SKM-1 (cell line): Measurements from ENCODE around the gene CDK12.

Experiments
- DNase-seq: peaks from one replicate; lab custom pipeline; 2025; ENCODE audit not compliant: unreplicated experiment; lab: John Stamatoyannopoulos, UW

CDK12 gene

DNA sequence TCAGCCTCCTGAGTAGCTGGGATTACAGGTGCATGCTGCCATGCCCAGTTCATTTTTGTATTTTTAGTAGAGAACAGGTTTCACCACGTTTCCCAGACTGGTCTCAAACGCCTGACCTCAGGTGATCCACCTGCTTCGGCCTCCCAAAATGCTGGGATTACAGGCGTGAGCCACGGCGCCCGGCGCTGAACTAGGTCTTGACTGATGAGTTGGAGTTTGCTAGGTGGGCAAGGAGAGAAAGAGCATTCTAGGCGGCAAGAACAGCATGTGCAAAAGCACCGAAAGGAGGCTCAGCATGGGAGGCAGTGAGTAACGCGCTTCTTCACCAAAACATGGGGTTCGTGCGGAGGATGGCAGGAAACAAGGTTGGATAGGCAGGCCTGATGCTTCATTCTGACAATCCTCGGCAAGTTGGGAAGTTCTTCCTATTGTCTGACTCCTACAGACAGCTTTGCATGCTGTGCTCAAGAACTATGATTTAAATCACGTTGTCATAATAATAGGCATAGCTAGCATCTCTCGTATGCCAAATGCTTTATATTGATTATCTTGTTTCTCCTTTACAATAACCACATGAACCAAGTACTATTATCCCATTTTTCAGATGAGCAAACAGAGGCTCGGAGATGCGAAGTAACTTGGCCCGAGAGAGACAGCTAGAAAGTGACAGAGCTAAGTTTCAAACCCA lies 119.9 kb downstream of the CDK12 start:
- no peak for DNase-seq

DNA sequence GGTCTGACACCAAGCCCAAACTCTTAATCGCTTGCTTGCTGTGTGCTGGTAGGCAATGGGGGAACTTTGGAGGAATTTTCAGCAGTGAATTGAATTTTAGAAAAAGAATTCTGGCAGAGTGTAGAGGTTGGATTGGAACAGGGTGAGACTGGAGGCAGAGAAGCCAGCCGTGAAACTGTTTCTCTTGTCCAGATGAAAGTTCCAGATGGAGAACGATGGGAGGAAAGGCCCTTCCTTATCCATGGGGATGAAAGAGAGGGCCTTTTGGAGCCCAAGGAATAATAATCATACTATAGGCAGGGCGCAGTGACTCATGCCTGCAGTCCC lies 120.4 kb downstream of the CDK12 start:
- no peak for DNase-seq

DNA sequence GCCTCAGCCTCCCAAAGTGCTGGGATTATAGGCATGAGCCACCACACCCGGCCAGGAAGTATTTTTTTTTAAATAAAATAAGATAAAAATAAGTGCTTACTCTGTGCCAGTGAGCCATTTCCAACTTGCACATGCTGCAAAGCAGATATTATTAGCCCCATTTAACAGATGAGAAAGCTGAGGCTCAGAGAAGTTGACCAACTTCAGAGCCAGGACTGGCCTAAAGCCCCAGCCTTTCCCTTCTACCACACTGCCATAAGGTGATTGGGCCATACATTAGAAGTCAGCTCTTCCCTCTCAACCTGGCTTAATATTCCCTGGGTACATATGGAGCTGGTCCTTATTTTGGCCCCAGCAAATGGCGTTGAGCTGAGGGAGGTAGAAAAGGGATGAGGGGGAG lies 121.4 kb downstream of the CDK12 start:
- DNase-seq = no peak
